HCT116 (cell line): ENCODE data around the gene CACNA2D3. TPM values are rescaled to one million over a fixed set of nuclear protein-coding genes. Genes with fewer than 3 reads are reported as not detected.

Experiments
- ATAC-seq: fragments of 200-7000 bp; cut with Tn5 transposase; 2 replicates; pipeline ENCODE4 v1.9.1; 2020; ENCODE audit warnings: mild to moderate bottlenecking, moderate library complexity
- BruUV-seq: library from RNA; stranded (reverse); fragments of 400-500 nt; replicated peaks from 2 replicates; lab custom pipeline; 2021; lab: Mats Ljungman, UMichigan
- CTCF ChIA-PET: fragments of 300-600 bp; sonication (Branson Sonifier 250); formaldehyde crosslinking; loops from one replicate; lab custom pipeline; 2021; ENCODE audit warnings: antibody characterized with exemption; lab: Charles Lee
- POLR2A ChIA-PET: fragments of 300-600, 350-600 bp; sonication (Branson Sonifier 250); formaldehyde crosslinking; loops from one replicate; lab custom pipeline; 2021; ENCODE audit warnings: antibody characterized with exemption; lab: Charles Lee
- RAD21 ChIA-PET, 2 experiments: fragments of 300-600 bp; sonication (Branson Sonifier 250); formaldehyde crosslinking; loops; one replicate each; lab custom pipeline; 2023; ENCODE audit warnings: low total read pairs in 2 of 2; ENCODE audit not compliant: uncharacterized antibody in 2 of 2, unreplicated experiment in 2 of 2, low non-redundant PET in 1 of 2; lab: Charles Lee
- DNase-seq: peaks from one replicate; pipeline ENCODE4 v3.0.0-alpha.2; 2010; ENCODE audit warnings: low read depth, low spot score
- H2AFZ ChIP-seq: fragments of 200-600 bp; shearing (Covaris generic), sonication (generic); 2 replicates; pipeline ENCODE4 v1.6.1; 2017; ENCODE audit warnings: low read depth, mixed run types, mixed read lengths, antibody characterized with exemption, low read length; ENCODE audit not compliant: poor library complexity, severe bottlenecking
- H3K27ac ChIP-seq: 2 replicates; pipeline ENCODE4 v1.5.1; 2012; ENCODE audit warnings: low read depth, low read length
- H3K27me3 ChIP-seq: fragments of 200-600 bp; sonication (generic); 2 replicates; pipeline ENCODE4 v1.6.1; 2016; ENCODE audit warnings: mixed run types, low read length, mixed read lengths; ENCODE audit not compliant: insufficient read depth
- H3K36me3 ChIP-seq, 2 experiments: fragments of 200-500 bp in 1 of 2; fragments of 200-600 bp in 1 of 2; sonication (Bioruptor generic) in 1 of 2; sonication (generic) in 1 of 2; 2 replicates each; pipeline versions ENCODE4 v1.5.1 to v1.6.1; 2014 to 2016; ENCODE audit warnings: low read length in 2 of 2, inconsistent platforms in 1 of 2, mixed read lengths in 1 of 2, mixed run types in 1 of 2; ENCODE audit not compliant: insufficient read depth in 2 of 2, control insufficient read depth in 1 of 2
- H3K4me1 ChIP-seq, 2 experiments: fragments of 200-600 bp in 1 of 2; sonication (generic) in 1 of 2; 2 replicates each; pipeline versions ENCODE4 v1.5.1 to v1.6.1; 2012 to 2017; ENCODE audit warnings: low read length in 2 of 2, inconsistent platforms in 1 of 2, mild to moderate bottlenecking in 1 of 2, mixed read lengths in 1 of 2, mixed run types in 1 of 2, moderate library complexity in 1 of 2; ENCODE audit not compliant: insufficient read depth in 2 of 2, control insufficient read depth in 1 of 2
- H3K4me2 ChIP-seq: fragments of 200-600 bp; sonication (generic); 2 replicates; pipeline ENCODE4 v1.6.1; 2017; ENCODE audit warnings: mixed run types, low read length, mixed read lengths
- H3K4me3 ChIP-seq, 2 experiments: fragments of 200-600 bp in 1 of 2; sonication (generic) in 1 of 2; replicated peaks in 1 of 2; 2 replicates each; pipeline ENCODE4 v1.5.1; 2011 to 2016; ENCODE audit warnings: low read length in 2 of 2, control low read depth in 1 of 2, low read depth in 1 of 2, mild to moderate bottlenecking in 1 of 2, mixed read lengths in 1 of 2, mixed run types in 1 of 2
- H3K79me2 ChIP-seq: fragments of 200-600 bp; sonication (generic); 2 replicates; pipeline ENCODE4 v1.6.1; 2017; ENCODE audit warnings: mild to moderate bottlenecking, mixed run types, low read length, moderate library complexity, mixed read lengths; ENCODE audit not compliant: insufficient read depth
- H3K9ac ChIP-seq: fragments of 200-600 bp; sonication (generic); 2 replicates; pipeline ENCODE4 v1.6.1; 2016; ENCODE audit warnings: low read length, mixed read lengths
- H3K9me2 ChIP-seq: fragments of 200-600 bp; sonication (generic), shearing (Covaris generic); 2 replicates; pipeline ENCODE4 v1.6.1; 2017; ENCODE audit warnings: mixed run types, mild to moderate bottlenecking, moderate library complexity; ENCODE audit not compliant: insufficient read depth
- H3K9me3 ChIP-seq, 2 experiments: fragments of 200-500 bp in 1 of 2; fragments of 200-600 bp in 1 of 2; sonication (Bioruptor generic) in 1 of 2; sonication (generic) in 1 of 2; 2 replicates each; pipeline ENCODE4 v1.6.1; 2014 to 2017; ENCODE audit warnings: low read length in 2 of 2, mixed read lengths in 2 of 2, inconsistent platforms in 1 of 2, low read depth in 1 of 2, mild to moderate bottlenecking in 1 of 2, mixed run types in 1 of 2, moderate library complexity in 1 of 2; ENCODE audit not compliant: control insufficient read depth in 1 of 2, insufficient read depth in 1 of 2
- H4K20me1 ChIP-seq: fragments of 200-600 bp; sonication (generic), shearing (Covaris generic); 2 replicates; pipeline ENCODE4 v1.6.1; 2017; ENCODE audit warnings: mixed run types, mild to moderate bottlenecking, moderate library complexity; ENCODE audit not compliant: insufficient read depth
- CBX3 ChIP-seq: IDR thresholded peaks from 2 replicates; pipeline ENCODE4 v1.6.1; 2012; ENCODE audit warnings: low read depth
- EGR1 ChIP-seq: IDR thresholded peaks from 2 replicates; pipeline ENCODE4 v1.6.1; 2012; ENCODE audit warnings: low read depth
- ELF1 ChIP-seq: IDR thresholded peaks from 2 replicates; pipeline ENCODE4 v1.6.1; 2012; ENCODE audit warnings: low read depth, borderline replicate concordance
- EZH2 ChIP-seq: fragments of 200-600 bp; sonication (generic); IDR thresholded peaks from 2 replicates; pipeline ENCODE4 v1.6.1; 2017; ENCODE audit warnings: antibody characterized with exemption, mixed run types
- EZH2phosphoT487 ChIP-seq: fragments of 200-600 bp; IDR thresholded peaks from 2 replicates; pipeline ENCODE4 v1.6.1; 2018; ENCODE audit warnings: antibody characterized with exemption, borderline replicate concordance
- JUND ChIP-seq: IDR thresholded peaks from 2 replicates; pipeline ENCODE4 v1.6.1; 2012
- MAX ChIP-seq: IDR thresholded peaks from 2 replicates; pipeline ENCODE4 v1.6.1; 2012
- POLR2A ChIP-seq: IDR thresholded peaks from 2 replicates; pipeline ENCODE4 v1.7.0; 2011; ENCODE audit warnings: borderline replicate concordance; ENCODE audit not compliant: insufficient read depth, insufficient read length; ENCODE audit errors: extremely low read depth
- RAD21 ChIP-seq: IDR thresholded peaks from 2 replicates; pipeline ENCODE4 v1.6.1; 2012; ENCODE audit warnings: low read depth, mild to moderate bottlenecking
- REST ChIP-seq: IDR thresholded peaks from 2 replicates; pipeline ENCODE4 v1.6.1; 2012; ENCODE audit warnings: low read depth
- SIN3A ChIP-seq: IDR thresholded peaks from 2 replicates; pipeline ENCODE4 v1.6.1; 2012; ENCODE audit warnings: low read depth
- SP1 ChIP-seq: IDR thresholded peaks from 2 replicates; pipeline ENCODE4 v1.6.1; 2012; ENCODE audit warnings: low read depth
- YY1 ChIP-seq: IDR thresholded peaks from 2 replicates; pipeline ENCODE4 v1.6.1; 2011; ENCODE audit warnings: low read length, low read depth, moderate library complexity, mild to moderate bottlenecking; ENCODE audit not compliant: insufficient replicate concordance; ENCODE audit errors: extremely low read depth
- ZBTB33 ChIP-seq: IDR thresholded peaks from 2 replicates; pipeline ENCODE4 v1.6.1; 2011; ENCODE audit warnings: mild to moderate bottlenecking, low read length, moderate library complexity; ENCODE audit not compliant: insufficient replicate concordance; ENCODE audit errors: extremely low read depth
- ZFX ChIP-seq: fragments of 450-650 bp; IDR thresholded peaks from 2 replicates; pipeline ENCODE4 v1.6.1; 2017
- ZNF274 ChIP-seq: fragments of 200-500 bp; sonication (Bioruptor generic); IDR thresholded peaks from 2 replicates; pipeline ENCODE4 v1.6.1; 2014; ENCODE audit warnings: mild to moderate bottlenecking, low read depth, low read length, inconsistent platforms
- intact Hi-C: fragments of 100-400 bp; cut with micrococcal nuclease; formaldehyde crosslinking; loops from 2 replicates; pipeline ENCODE4 v1.10.0; 2022
- total RNA-seq: library from RNA; stranded (reverse); gene quantifications from one replicate; pipeline ENCODE4 v1.2.1, GENCODE V29; 2021; ENCODE audit not compliant: unreplicated experiment

The CACNA2D3 gene
- total RNA-seq, 1 experiment from 2014 or later = 0.20 TPM

GRCh38 chr3:54900838-54901591 lies 778.7 kb downstream of the CACNA2D3 start:
- H3K4me2 ChIP-seq = no peak overlapping the region
- no peak overlapping the region for H3K27ac ChIP-seq
- no peaks in the 10 kb centered on the region for H3K9me2 ChIP-seq
- POLR2A ChIA-PET = no interaction called here
- no peak for DNase-seq
- no peak overlapping the region for H3K4me3 ChIP-seq
- TF ChIP-seq SP1 (no peak), CBX3 (no peak), EZH2phosphoT487 (no peak), MAX (no peak), EZH2 (no peak), JUND (no peak), ZBTB33 (no peak), REST (no peak), ZNF274 (no peak), YY1 (no peak), EGR1 (no peak), POLR2A (no peak), RAD21 (no peak), ZFX (no peak), ELF1 (no peak), SIN3A (no peak)
- TF ChIP-seq, all 23 proteins: peak for 0
- ChIA-PET RAD21 (no interaction called here), CTCF (no interaction called here)
- no peak for ATAC-seq
- intact Hi-C loops = no loop called here
- H3K9me3 ChIP-seq = peaks cover 0 to 5% of the 10 kb centered on the region in 2 experiments; a peak in 2 of 4 replicates
- no peaks in the 10 kb centered on the region for H3K27me3 ChIP-seq
- BruUV-seq = no TSS peak
- no peaks in the 10 kb centered on the region for H4K20me1 ChIP-seq
- H2AFZ ChIP-seq = no peak overlapping the region
- H3K4me1 ChIP-seq = no peaks in the 10 kb centered on the region
- H3K36me3 ChIP-seq = no peaks in the 10 kb centered on the region
- no peak overlapping the region for H3K9ac ChIP-seq
- no peaks in the 10 kb centered on the region for H3K79me2 ChIP-seq
